Measurements from ENCODE around the gene ATP8B3. TPM values are rescaled to one million over a fixed set of nuclear protein-coding genes. Genes with fewer than 3 reads are reported as not detected.

Gene ATP8B3
- total RNA-seq, 4 donors from 2014 or later: 0.88 to 2.4 (median 1.9) TPM

DNA sequence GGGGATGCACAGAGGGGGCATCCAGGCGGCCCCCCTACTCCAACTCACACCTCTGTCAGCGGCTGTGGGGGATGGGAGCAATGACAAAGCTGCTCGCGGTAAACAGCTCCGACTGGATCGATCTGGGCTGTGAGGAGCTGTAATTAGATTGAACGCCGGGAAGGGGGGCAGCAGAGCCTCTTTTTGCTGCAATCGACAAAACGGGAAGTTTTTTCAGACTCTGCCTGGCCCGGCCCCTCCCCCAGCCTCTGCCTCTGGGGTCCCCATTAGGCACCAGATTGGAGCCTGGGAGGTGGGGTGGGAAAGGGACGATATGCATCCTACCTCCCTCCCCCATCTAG, 42.5 kb downstream of the ATP8B3 start:
- TF ChIP-seq, protein P1, sequence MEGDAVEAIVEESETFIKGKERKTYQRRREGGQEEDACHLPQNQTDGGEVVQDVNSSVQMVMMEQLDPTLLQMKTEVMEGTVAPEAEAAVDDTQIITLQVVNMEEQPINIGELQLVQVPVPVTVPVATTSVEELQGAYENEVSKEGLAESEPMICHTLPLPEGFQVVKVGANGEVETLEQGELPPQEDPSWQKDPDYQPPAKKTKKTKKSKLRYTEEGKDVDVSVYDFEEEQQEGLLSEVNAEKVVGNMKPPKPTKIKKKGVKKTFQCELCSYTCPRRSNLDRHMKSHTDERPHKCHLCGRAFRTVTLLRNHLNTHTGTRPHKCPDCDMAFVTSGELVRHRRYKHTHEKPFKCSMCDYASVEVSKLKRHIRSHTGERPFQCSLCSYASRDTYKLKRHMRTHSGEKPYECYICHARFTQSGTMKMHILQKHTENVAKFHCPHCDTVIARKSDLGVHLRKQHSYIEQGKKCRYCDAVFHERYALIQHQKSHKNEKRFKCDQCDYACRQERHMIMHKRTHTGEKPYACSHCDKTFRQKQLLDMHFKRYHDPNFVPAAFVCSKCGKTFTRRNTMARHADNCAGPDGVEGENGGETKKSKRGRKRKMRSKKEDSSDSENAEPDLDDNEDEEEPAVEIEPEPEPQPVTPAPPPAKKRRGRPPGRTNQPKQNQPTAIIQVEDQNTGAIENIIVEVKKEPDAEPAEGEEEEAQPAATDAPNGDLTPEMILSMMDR (IDR thresholded peaks at IDR 0.05): no peak
- DNase-seq (ENCODE audit: low spot score): no peak
- no peak for ATAC-seq (ENCODE audit: low FRiP score)

DNA sequence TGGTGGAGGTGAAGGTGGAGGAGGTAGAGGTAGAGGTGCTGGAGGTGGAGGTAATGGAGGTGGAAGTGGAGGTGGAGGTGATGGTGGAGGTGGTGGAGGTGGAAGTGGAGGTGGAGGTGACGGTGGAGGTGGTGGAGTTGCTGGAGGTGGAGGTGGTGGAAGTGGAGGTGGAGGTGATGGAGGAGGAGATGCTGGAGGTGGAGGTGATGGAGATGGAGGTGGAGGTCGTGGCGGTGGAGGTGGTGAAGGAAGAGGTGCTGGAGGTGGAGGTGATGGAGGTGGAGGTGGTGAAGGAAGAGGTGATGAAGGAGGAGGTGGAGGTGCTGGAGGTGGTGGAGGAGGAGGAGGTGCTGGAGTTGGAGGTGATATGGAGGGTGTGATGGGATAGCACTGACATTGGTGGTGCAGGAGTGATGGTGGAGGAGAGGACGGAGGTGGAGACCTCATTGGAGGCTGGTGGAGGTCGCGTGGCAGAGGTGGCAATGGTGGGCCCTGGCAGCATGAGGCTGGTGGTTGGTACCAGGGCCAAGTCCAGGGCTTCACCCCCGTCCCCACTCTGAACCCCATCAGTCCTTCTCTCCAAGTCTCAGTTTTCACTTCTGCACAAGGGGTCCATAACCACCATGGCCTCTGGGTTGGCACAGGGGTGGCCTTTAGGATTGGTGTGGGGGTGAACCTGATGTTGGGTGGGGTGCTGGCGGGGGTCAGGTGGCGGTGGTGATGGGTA, 43.0 kb downstream of the ATP8B3 start:
- TF ChIP-seq, protein P1 (IDR thresholded peaks at IDR 0.05): no peak
- ATAC-seq (ENCODE audit: low FRiP score) (no peak), DNase-seq (ENCODE audit: low spot score) (no peak)

DNA sequence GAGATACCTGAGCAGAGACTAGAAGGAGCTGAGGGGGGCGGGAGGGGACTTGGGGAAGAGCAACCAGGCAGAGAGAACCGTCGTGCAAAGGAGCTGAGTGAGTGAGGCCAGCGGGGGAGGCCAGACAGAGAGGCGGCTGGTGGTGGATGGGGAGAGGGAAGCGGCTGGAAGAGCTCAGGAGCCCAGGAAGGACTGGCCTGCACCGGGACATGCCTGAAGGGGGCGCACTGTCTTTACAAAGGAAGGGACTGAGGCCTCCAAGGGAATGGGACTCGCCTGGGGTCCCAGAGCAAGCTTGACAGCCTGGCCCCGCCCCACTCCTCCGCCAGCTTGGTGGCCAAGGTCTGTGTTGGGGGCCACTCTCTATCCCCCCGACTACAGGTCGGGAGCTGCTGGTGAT, 43.8 kb downstream of the ATP8B3 start:
- DNase-seq (ENCODE audit: low spot score) (no peak), ATAC-seq (ENCODE audit: low FRiP score) (no peak)
- TF ChIP-seq, protein P1 (IDR thresholded peaks at IDR 0.05): no peak

GRCh38 chr19:1767464-1767933, 44.6 kb downstream of the ATP8B3 start:
- TF ChIP-seq, protein P1 (IDR thresholded peaks at IDR 0.05): peak in 2 of 3 donors; percentile 15 to 47
- DNase-seq (ENCODE audit: low spot score) (no peak), ATAC-seq (ENCODE audit: low FRiP score) (peak; percentile 46)

GRCh38 chr19:1766800-1767352, 45.2 kb downstream of the ATP8B3 start:
- DNase-seq (ENCODE audit: low spot score) (no peak), ATAC-seq (ENCODE audit: low FRiP score) (no peak)
- TF ChIP-seq, protein P1 (IDR thresholded peaks at IDR 0.05): no peak

- ATAC-seq (ENCODE audit: low FRiP score) (no peak), DNase-seq (ENCODE audit: low spot score) (no peak)
- TF ChIP-seq, protein P1 (IDR thresholded peaks at IDR 0.05): no peak
These were observed 45.9 kb downstream of the ATP8B3 start for GRCh38 chr19:1765904-1766799.
